HL-60 (cell line): ENCODE results near the gene BRMS1.

Experiments used
- GABPA ChIP-seq: IDR thresholded peaks from 2 replicates; pipeline ENCODE4 v1.6.1; 2012; ENCODE audit warnings: low read depth
- POLR2AphosphoS5 ChIP-seq: IDR thresholded peaks from 2 replicates; pipeline ENCODE4 v1.6.1; 2012; ENCODE audit warnings: low read depth
- SPI1 ChIP-seq: IDR thresholded peaks from 2 replicates; pipeline ENCODE4 v1.6.1; 2012; ENCODE audit warnings: low read depth, mild to moderate bottlenecking, borderline replicate concordance
- TF ChIP-seq, protein P1 (sequence below): IDR thresholded peaks from one replicate; pipeline ENCODE4 v1.5.1; 2011; ENCODE audit warnings: low read length, control low read depth, inconsistent platforms; ENCODE audit not compliant: insufficient read depth
- TF ChIP-seq, protein P2 (sequence below): IDR thresholded peaks from 2 replicates; pipeline ENCODE4 v1.6.1; 2012; ENCODE audit warnings: low read depth; ENCODE audit not compliant: insufficient replicate concordance

DNA sequence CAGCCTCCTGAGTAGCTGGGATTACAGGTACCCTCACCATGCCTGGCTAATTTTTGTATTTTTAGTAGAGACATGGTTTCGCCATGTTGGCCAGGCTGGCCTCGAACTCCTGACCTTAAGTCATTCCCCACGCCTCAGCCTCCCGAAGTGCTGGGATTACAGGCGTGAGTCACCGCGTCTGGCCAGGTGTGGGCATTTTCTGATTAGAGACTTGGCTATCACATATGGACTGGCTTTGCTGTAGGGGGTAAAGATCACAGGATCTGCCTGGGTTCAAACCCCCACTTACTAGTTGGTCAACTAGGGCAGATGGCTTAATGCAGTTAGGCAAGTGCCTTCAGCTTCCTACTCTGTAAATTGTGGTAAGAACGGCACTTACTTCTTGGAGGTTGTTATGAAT is 34.6 kb downstream of the BRMS1 start:
- TF ChIP-seq, protein P1, sequence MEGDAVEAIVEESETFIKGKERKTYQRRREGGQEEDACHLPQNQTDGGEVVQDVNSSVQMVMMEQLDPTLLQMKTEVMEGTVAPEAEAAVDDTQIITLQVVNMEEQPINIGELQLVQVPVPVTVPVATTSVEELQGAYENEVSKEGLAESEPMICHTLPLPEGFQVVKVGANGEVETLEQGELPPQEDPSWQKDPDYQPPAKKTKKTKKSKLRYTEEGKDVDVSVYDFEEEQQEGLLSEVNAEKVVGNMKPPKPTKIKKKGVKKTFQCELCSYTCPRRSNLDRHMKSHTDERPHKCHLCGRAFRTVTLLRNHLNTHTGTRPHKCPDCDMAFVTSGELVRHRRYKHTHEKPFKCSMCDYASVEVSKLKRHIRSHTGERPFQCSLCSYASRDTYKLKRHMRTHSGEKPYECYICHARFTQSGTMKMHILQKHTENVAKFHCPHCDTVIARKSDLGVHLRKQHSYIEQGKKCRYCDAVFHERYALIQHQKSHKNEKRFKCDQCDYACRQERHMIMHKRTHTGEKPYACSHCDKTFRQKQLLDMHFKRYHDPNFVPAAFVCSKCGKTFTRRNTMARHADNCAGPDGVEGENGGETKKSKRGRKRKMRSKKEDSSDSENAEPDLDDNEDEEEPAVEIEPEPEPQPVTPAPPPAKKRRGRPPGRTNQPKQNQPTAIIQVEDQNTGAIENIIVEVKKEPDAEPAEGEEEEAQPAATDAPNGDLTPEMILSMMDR, result no peak
- TF ChIP-seq POLR2AphosphoS5 (no peak), GABPA (no peak), SPI1 (no peak)
- TF ChIP-seq, protein P2, sequence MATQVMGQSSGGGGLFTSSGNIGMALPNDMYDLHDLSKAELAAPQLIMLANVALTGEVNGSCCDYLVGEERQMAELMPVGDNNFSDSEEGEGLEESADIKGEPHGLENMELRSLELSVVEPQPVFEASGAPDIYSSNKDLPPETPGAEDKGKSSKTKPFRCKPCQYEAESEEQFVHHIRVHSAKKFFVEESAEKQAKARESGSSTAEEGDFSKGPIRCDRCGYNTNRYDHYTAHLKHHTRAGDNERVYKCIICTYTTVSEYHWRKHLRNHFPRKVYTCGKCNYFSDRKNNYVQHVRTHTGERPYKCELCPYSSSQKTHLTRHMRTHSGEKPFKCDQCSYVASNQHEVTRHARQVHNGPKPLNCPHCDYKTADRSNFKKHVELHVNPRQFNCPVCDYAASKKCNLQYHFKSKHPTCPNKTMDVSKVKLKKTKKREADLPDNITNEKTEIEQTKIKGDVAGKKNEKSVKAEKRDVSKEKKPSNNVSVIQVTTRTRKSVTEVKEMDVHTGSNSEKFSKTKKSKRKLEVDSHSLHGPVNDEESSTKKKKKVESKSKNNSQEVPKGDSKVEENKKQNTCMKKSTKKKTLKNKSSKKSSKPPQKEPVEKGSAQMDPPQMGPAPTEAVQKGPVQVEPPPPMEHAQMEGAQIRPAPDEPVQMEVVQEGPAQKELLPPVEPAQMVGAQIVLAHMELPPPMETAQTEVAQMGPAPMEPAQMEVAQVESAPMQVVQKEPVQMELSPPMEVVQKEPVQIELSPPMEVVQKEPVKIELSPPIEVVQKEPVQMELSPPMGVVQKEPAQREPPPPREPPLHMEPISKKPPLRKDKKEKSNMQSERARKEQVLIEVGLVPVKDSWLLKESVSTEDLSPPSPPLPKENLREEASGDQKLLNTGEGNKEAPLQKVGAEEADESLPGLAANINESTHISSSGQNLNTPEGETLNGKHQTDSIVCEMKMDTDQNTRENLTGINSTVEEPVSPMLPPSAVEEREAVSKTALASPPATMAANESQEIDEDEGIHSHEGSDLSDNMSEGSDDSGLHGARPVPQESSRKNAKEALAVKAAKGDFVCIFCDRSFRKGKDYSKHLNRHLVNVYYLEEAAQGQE, result no peak
